Stimulated activated naive CD8-positive, alpha-beta T cell treated with anti-CD3 and anti-CD28 coated beads, Interleukin-15, Interleukin-2, amounts not matched to agents 100 U/mL and 50 U/mL, for 24 hours (primary cell): ENCODE measurements around the gene ACOD1.
A peak's percentile ranks its signal among the peaks of the same experiment; 100 is the strongest.
"Not testable (repeated sequence)": the region's sequence is repeated elsewhere in the genome, so short reads cannot be mapped to it uniquely, and the experiment has no call there.

ENCODE experiments used
- ATAC-seq: fragments of 150-1000 bp; cut with Tn5 transposase; one replicate; pipeline ENCODE4 v1.10.0; 2021
- DNase-seq: peaks from one replicate; pipeline ENCODE4 v3.0.0; 2021

The ACOD1 gene

DNA sequence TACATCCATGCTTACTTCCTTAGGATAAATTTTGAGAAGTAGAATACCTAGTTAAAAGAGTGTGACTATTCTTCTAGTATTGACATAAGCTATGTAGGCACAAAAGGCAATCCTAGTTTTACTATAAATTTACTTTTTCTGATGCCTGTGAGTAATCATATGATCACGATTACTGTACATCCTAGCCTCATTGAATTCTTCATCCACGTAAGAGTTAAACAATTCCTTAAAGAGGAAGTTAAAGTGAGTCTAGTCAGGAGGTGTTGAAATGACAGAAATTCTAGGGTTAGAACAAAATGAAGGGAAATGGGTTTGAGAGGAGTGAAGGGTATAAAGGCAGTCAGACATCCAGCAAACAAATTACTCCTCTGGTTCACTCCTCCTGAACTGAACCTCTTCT lies at the start of gene ACOD1:
ACOD1 (plus strand) TSS at position 363 of the 400 bp plus-strand sequence. CDS start 48 bp downstream, outside the sequence.
- ATAC-seq (no peak), DNase-seq (no peak)

DNA sequence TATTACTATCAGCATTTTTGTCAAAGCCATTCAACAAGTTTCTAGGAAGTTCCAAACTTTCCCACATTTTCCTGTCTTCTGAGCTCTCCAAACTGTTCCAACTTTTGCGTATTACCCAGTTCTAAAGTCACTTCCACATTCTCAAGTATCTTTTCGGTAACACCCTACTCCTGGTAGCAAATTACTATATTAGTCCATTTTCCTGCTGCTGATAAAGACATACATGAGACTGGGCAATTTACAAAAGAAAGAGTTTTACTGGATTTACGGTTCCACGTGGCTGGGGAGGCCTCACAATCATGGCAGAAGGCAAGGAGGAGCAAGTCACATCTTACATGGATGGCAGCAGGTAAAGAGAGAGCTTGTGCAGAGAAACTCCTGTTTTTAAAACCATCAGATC lies 49.2 kb upstream of the ACOD1 start:
- ATAC-seq, DNase-seq: not testable (repeated sequence)

DNA sequence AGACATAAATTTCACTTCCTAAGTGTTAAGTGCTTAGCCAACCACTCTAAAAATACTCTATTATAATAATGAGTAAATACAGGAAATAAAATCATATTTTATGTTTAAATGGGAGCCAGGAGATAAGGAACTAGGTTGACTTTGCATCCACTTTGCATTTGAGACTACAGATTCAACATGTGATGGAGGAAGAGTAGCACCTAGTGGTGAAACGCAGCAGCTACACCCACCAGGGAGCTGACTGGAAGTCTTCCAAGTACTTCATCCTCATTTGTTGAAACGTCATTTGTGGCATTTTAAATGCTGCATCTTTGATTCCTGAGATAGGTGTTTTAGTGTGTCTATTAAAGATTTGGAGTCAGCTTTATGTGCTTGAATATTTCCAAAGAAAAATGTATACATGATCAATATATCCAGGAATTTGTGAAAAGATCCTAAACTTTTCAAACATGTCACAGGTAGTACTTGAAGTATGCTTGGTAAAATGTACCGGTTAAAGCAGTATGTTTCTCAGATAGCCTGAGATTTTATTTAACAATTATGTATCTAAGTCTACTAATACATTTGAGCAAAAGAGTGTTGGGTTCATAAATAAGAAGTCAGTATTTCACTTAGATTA lies 44.7 kb upstream of the ACOD1 start:
- peak; percentile 86 for ATAC-seq
- peak; percentile 60 for DNase-seq

DNA sequence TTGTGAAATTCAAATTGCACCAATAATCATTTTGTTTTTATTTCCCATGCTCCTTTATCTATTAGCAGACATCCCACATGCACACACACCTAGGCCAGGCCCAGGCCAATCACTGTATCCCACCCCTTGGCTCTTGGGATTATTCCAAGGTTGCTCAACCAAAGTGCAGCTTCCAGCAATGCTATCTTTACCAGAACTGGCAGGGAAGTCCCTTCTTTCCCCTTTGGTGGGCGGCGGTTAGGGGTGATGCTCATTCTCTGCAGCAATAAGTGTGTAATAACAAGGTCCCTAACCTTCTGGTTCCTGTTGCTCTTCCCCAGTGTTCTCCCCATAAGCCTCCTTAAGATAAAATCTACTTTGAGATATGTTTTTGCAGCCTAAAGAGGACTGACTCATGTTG lies 43.8 kb upstream of the ACOD1 start:
- ATAC-seq: no peak
- DNase-seq: no peak

DNA sequence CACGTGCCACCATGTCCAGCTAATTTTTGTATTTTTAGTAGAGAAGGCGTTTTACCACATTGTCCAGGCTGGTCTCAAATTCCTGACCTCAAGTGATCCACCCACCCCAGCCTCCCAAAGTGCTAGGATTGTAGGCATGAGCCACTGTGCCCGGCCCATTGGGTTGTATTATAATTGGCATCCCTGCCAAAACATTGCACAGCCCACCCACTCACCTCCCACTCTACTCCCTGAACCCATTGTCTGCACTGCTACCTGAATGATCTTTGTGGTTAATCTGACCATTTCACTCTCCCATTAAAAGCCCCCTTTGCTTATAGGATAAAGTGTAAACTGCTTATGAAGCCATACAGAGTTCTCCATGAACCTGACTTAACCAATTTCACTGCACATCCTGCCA lies 35.8 kb upstream of the ACOD1 start:
- ATAC-seq: no peak
- DNase-seq: no peak

DNA sequence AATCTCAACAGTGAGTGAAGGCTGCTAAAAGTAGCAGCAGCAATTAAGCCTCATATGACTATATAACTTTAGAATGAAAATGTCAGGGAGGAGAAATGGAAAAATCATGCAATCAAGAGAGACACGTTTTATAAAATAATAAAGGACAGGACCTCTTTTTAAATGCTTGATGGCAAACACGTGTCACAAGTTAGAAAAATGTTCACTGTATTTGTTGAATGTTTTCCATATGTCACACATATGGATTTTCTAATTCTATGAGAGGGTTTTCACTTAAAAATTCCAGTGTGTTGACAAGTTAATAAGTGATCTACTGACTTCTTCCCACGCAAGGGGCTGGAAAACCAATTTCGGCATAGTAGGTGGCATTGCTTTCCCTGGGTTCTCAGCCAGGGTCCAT lies 34.4 kb upstream of the ACOD1 start:
- no peak for ATAC-seq
- DNase-seq: no peak

DNA sequence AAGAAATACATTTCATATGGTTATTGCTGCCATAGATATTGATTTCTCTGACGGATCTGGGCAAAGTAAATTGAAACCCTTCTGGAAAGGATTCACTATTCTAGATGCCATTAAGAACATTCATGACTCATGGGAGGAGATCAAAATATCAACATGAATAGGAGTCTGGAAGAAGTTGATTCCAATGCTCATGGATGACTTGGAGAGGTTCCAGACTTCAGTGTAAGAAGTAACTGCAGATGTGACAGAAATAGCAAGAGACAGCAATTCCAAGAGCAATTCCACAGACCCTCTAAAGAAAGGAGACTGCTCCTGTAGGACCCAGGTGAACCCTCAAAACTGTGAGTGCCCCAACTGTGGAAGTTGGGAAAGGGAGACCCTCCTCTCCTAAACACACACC lies 31.2 kb upstream of the ACOD1 start:
- no peak for DNase-seq
- ATAC-seq: no peak

DNA sequence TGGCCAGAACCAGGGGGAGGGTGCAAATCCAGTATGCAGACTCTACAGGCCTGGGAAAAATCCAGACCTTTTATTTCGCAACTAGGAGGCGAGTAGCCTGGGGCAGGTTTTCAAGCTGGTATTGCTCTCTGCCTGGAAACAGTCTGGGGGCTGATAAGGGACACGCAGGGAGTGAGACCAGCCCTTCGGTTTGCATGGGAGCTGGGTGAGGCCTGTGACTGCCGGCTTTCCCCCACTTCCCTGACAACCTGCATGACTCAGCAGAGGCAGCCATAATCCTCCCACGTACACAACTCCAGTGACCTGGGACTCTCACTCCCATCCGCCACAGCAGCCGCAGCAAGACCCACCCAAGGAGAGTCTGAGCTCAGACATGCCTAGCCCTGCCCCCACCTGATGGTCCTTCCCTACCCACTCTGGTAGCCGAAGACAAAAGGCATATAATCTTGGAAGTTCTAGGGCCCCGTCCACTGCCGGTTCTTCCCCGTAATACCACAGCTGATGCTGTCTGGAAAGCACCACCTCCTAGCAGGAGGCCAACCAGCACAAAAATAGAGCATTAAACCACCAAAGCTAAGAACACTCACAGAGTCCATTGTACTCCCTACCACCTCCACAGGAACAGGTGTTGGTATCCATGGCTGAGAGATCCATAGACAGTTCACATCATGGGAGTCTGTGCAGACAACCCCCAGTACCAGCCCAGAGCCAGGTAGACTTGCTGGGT lies 30.4 kb upstream of the ACOD1 start:
- DNase-seq, ATAC-seq: not testable (repeated sequence)

DNA sequence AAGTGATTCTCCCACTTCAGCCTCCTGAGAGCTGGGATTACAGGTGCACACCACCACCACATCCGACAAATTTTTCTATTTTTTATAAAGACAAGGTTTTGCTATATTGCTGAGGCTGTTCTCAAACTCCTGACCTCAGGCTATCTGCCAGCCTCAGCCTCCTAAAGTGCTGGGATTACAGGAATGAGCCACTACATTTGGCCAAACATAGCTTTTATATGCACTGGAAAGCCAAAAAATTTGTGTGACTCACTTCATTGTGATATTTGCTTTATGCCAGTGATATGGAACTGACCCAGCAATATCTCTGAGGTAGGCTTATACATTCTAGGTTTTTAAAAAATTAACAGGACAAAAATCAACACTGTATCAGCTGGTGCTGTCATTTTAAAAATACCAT lies 26.8 kb upstream of the ACOD1 start:
- no peak for DNase-seq
- ATAC-seq: no peak

DNA sequence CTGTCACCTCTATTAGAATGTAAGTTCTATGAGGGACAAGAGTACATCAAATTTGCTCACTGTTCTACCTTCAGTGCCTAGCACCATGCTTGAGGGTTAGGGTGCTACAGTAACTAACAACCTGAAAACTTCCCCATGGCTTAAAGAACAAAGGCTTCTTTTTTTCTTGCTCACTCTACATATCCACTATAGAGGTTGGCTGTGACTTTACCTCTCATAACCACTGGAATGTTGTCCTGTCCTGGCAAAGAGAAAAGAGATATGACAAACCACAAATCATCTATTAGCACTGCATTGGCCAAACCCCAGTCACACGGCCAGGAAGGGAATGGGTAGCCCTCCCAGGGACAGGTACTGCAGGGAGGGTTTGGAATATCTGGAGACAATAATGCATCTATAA lies 23.2 kb upstream of the ACOD1 start:
- ATAC-seq: no peak
- no peak for DNase-seq

DNA sequence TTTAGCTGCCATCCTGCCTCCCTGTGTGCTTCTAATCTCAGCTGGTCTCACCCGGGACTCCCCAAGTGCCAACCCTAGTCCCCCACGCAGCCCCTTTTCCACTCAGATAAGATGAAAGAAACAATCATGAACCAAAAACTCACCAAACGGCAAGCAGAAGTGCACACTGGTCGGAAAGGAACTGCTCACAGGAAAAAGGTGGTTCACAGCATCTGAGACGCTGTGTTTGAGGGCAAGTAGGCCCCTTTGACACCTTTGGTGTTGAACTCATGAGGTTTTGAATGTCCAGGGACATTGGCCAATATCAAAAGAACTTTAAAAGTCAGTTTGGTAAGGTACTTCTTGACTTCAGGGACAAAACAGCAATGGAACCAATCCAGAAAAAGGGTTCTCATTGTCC lies 20.4 kb upstream of the ACOD1 start:
- DNase-seq (no peak), ATAC-seq (no peak)

DNA sequence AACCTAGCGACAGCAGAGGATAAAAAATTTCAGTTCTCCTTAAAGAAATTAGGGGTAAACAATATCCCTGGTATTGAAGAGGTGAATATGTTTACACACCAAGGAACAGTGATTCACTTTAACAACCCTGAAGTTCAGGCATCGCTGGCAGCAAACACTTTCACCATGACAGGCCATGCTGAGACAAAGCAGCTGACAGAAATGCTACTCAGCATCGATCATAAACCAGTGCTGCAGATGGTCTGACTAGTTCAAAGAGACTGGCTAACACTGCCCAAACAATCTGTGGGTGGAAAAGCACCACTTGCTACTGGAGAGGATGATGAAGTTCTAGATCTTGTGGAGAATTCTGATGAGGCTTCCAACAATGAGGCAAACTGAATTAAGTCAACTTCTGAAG lies 19.9 kb upstream of the ACOD1 start:
- no peak for DNase-seq

DNA sequence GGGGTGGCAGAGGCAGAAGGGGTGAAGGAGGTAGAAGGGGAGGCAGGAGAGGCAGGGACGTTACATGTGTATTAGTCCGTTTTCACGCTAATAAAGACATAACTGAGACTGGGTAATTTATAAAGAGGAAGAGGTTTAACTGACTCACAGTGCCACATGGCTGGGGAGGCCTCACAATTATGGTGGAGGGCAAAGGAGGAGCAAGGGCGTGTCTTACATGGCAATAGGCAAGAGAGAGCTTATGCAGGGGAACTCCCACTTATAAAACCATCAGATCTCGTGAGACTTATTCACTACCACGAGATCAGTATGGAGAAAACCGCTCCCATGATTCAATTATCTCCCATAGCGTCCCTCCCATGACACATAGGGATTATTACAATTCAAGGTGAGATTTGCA lies 19.0 kb upstream of the ACOD1 start:
- no peak for DNase-seq
- ATAC-seq: no peak

More for the DNA sequence above, 19.9 kb upstream of the ACOD1 start:
- ATAC-seq: no peak

DNA sequence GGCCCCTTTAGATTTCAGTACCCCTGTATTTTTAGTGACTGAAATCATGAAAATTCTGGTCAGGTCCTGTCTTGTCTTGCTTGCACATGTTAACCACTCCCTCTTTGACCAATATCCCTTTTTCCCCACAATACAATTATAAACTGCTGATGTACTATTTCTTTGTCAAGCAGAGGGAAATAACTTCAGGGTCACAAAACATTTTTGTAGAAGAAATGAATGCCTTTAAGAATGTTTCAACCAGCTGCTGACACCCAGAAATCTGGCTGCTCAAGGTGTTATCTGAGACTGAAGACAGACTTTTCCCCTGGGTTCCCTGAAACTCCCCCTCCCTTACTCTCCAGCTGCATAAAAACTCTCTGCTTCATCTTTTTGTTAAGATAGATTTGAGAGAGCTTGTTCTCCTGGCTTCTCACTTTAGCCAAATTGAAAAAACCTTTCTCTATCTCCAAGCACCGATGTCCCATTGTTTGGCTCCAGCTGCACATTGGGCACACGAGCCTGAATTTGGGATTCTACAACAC lies 18.4 kb upstream of the ACOD1 start:
- no peak for ATAC-seq

DNA sequence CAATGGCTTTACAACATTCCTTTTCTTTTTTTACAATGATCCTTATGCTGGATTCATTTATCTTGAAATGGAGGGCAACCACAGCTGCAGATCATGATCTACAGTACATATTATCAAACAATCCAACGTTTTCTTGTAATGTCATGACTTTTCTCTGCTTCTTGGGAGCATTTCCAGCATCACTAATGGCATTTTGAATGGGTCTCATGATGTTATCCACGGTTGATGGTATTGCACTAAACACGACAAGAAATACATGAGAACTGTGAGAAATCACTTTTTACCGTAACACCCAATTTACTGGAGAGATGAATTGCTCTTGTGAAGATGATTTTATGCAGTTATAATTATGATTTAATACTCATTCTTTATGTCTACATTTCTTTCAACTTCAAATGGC lies 16.2 kb upstream of the ACOD1 start:
- ATAC-seq (no peak), DNase-seq (no peak)

More for the DNA sequence above, 18.4 kb upstream of the ACOD1 start:
- no peak for DNase-seq

DNA sequence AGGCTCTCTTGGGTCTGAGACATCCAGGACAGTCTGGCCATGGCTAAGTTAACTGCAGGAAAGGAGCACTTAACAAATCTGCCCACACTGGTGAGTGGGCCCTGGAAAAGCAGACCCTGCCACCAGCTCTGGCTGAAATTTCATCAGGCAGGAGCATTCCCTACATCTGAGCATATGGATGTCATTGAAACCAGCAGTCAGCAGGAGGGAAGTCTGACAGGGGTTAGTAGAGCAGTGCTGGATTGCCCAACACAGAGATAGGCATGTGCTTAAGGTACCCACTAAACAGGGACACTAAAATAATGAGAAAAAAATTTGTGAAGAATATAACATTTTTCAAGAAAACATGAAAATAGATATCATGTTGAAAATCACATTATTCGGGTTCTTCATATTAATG lies 13.6 kb upstream of the ACOD1 start:
- ATAC-seq (no peak), DNase-seq (no peak)

DNA sequence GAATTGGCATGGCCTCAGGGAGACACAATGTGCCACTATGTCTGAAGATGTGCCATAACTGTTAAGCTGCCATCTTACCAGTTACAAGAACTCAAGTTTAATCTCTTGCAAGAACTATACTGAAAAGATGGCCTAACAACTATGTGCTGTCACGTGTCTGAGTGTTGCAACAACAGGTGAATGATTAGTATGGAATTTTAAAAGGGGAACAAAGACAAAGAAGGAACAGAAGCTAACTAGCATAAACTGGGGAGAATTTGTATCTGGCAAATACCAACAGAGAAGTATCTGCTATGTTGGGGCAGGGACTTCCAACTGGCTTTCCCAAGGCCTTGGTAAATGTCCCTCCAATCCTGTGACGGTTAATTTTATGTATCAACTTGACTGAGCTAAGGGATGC lies 11.5 kb upstream of the ACOD1 start:
- DNase-seq (no peak), ATAC-seq (no peak)

DNA sequence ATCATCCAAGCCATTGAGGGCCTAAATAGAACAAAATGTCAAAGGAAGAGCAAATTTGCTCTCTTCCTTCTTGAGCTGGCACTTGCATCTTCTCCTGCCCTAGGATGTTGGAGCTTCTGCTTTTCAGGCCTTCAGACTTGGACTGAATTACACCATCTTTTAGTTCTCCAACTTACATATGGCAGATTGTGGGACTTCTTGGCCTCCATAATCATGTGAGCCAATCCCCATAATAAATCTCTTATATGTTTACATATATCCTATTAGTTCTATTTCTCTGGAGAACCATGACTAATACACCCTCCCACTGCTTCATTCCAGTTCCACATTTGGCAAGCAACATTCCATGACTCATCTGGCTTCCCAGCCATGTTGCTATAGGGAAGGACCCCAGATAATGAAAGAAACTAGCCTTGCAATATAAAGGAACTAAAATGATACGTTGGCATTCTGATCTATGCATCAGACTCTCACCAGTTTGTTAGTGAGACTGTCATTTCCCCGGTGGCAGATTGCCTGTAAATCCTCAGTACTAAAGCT lies 11.0 kb upstream of the ACOD1 start:
- no peak for ATAC-seq
- no peak for DNase-seq

DNA sequence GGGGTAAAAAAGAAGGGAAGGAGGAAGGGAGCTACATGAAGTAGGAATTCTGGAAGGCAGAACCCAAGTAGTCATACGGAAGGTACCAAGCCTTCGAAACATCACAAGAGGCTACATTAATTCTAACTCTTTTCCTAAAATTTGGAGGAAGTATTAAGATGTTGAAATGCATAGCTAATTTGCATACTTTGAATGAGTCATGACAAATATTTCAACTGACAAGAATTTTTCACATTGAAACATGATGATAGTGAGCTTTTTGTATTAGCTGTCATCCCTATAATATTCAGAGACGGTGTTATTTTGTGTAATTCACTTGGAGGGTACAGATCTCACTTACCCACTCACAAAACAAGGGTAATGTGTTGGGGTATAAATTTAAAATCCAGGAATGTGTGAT lies 9.1 kb upstream of the ACOD1 start:
- ATAC-seq (no peak), DNase-seq (no peak)

DNA sequence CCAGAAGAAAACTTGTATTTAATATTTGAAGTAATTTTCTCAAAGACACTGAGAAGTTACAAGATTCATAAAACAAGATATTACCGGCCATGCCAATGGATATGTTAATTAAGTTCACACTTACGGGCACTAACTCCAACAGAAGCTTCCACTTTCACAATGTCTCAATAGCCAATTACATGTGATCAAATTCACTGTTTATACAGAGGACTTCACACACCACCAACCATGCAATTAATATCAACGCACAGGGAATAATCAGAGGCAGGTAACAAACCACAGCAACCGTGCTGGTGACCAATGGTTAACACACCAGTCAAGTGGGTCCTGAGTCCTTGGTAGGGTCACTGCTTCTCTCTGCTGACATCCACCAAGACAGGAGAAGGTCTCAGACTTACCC lies 5.9 kb upstream of the ACOD1 start:
- no peak for ATAC-seq

DNA sequence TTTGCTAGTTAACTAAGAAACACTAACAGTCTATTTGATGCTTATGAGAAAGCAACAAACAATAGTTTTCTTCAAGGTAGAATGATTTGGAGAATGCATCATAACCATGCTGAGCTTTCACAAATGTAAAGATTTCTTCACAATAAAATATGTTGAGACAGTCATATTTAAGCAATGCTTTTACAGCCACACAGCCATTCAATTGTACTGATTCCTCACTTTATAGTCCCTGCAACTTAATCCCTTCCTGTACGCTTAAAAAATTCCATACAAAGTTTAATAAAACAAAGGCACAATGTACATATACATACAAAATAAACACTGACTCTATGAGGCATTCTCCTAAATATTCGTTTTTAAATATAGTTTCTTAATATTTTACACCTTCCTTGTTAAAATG lies 4.7 kb upstream of the ACOD1 start:
- DNase-seq (no peak), ATAC-seq (no peak)

More for the DNA sequence above, 5.9 kb upstream of the ACOD1 start:
- no peak for DNase-seq

DNA sequence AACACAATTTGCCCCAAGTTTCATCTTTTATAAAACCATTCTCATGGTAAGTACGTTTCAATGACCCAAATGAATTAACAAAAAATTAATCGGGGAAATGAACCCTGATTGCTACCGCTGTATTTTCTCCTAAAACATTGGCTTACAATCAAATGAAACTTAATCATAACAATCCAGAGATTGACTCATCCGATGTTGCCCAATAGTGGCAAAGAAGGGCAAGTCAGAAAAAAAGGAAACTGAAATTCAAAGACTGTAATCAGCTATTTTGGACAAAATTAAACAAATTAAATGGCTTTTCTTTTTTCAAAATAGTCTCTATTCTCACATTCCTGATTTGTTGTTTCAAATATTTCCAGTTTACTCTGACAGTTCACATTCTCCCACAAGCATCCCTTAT lies 3.9 kb upstream of the ACOD1 start:
- DNase-seq (no peak), ATAC-seq (no peak)

DNA sequence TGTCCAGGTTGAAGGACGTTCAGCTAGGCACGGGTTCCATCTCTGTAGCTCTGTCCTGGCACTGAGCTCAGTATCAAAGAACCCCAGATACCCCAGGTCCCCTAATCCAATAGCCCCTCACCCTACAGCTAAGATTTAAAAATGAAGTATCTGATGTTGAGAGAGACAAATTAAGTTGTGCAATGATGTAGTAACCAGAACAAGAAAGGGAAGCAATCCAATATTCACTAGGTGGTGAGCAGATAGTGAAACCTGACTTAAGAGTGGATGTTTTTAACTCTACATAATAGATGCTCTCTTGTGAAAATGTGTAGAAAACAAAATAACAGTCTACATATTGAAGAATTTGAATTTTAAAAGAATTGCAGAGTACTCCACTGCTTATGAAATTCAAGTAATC lies 1.8 kb downstream of the ACOD1 start:
- ATAC-seq: no peak

DNA sequence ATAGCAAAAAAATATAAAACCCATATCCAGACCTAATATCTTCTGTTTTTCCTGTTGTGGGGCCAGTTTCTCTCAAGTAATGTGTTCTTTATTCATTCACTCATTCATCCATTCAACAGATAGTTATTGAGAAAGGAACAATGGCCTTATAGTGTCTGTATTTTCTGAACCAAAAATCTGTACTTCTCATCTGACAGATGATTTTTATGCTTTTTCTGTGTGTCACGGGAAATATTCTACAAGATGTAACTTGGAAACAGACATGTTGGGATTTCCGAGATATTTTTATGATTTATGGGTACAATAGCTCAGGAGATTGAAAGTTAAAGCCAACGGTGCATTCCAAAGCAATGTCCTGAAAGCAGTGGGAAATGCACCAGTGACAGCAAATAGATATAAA lies 5.7 kb downstream of the ACOD1 start:
- DNase-seq (no peak), ATAC-seq (no peak)

More for the DNA sequence above, 1.8 kb downstream of the ACOD1 start:
- no peak for DNase-seq
